Thoracic aorta (tissue), 2 donors: ENCODE measurements around the gene ZNF664. TPM values are rescaled to one million over a fixed set of nuclear protein-coding genes. Genes with fewer than 3 reads are reported as not detected.

Experiments used
- ATAC-seq: fragments of 150-250 bp; one replicate; pipeline ENCODE4 v1.8.0; 2017; ENCODE audit warnings: low read depth; ENCODE audit not compliant: insufficient number of reproducible peaks, low FRiP score
- DNase-seq: peaks from one replicate; pipeline ENCODE4 v3.0.0-alpha.2; 2020; ENCODE audit warnings: low spot score
- H3K27ac ChIP-seq, 2 donors: fragments of 200-600 bp; sonication (generic); 1 replicate in 1 of 2; 2 replicates in 1 of 2; pipeline ENCODE4 v1.5.1; 2016; ENCODE audit warnings: mild to moderate bottlenecking in 2 of 2, moderate library complexity in 2 of 2
- H3K27me3 ChIP-seq: fragments of 200-600 bp; sonication (generic); replicated peaks from 2 replicates; pipeline ENCODE4 v1.6.0; 2016; ENCODE audit warnings: mild to moderate bottlenecking; ENCODE audit not compliant: insufficient read depth
- H3K36me3 ChIP-seq: fragments of 200-600 bp; sonication (generic); one replicate; pipeline ENCODE4 v1.5.1; 2016
- H3K4me1 ChIP-seq, 2 donors: fragments of 200-600 bp; sonication (generic); 1 replicate in 1 of 2; 2 replicates in 1 of 2; pipeline versions ENCODE4 v1.5.1 to v1.6.0; 2016; ENCODE audit warnings: low read depth in 2 of 2, mild to moderate bottlenecking in 1 of 2; ENCODE audit not compliant: control insufficient read depth in 1 of 2
- H3K4me3 ChIP-seq: fragments of 200-600 bp; sonication (generic); 2 replicates; pipeline ENCODE4 v1.5.1; 2016; ENCODE audit warnings: mild to moderate bottlenecking
- H3K9me3 ChIP-seq: fragments of 200-600 bp; sonication (generic); 2 replicates; pipeline ENCODE4 v1.5.1; 2016
- total RNA-seq, 2 donors: library from RNA; depleted of rRNA; stranded (reverse); fragments of >200 nt; gene quantifications; one replicate each; pipeline versions ENCODE4 v1.1.0 to v1.2.3, GENCODE V29; 2016
- TF ChIP-seq, protein P1 (sequence below): fragments of 200-600 bp; sonication (generic); IDR thresholded peaks from one replicate; pipeline ENCODE4 v1.5.1; 2019; ENCODE audit warnings: antibody characterized with exemption

ZNF664 gene
- total RNA-seq, 2 donors from 2014 or later = 46.4 to 48.2 TPM

DNA sequence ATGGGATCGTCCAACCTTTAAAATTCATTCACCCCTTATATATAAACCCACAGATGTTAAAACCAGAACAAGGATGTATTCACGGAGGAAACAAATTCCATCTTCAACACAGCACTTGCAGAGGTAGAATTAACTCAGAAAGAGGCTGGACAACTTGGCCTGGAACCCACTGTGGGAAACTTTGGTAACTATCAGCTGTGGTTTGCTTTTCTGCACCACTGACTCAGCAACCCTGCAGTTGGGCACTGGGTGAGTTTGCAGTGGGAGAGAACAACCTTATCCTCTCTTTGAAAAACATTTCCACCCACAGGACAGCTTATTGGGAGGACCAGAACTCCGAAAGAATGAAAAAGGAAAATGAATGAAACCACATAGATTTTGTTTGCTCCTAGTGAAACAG is 66.3 kb downstream of the ZNF664 start:
- DNase-seq = no peak
- no peak for ATAC-seq
- TF ChIP-seq, protein P1, sequence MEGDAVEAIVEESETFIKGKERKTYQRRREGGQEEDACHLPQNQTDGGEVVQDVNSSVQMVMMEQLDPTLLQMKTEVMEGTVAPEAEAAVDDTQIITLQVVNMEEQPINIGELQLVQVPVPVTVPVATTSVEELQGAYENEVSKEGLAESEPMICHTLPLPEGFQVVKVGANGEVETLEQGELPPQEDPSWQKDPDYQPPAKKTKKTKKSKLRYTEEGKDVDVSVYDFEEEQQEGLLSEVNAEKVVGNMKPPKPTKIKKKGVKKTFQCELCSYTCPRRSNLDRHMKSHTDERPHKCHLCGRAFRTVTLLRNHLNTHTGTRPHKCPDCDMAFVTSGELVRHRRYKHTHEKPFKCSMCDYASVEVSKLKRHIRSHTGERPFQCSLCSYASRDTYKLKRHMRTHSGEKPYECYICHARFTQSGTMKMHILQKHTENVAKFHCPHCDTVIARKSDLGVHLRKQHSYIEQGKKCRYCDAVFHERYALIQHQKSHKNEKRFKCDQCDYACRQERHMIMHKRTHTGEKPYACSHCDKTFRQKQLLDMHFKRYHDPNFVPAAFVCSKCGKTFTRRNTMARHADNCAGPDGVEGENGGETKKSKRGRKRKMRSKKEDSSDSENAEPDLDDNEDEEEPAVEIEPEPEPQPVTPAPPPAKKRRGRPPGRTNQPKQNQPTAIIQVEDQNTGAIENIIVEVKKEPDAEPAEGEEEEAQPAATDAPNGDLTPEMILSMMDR = no peak
- H3K4me1 ChIP-seq = no peaks in the 10 kb centered on the region
- H3K27me3 ChIP-seq = no peaks in the 10 kb centered on the region
- no peak overlapping the region for H3K27ac ChIP-seq
- no peak overlapping the region for H3K4me3 ChIP-seq
- no peaks in the 10 kb centered on the region for H3K9me3 ChIP-seq
- no peaks in the 10 kb centered on the region for H3K36me3 ChIP-seq

GRCh38 chr12:124040291-124040690 is 67.3 kb downstream of the ZNF664 start:
- DNase-seq (no peak), ATAC-seq (no peak)
- no peaks in the 10 kb centered on the region for H3K27me3 ChIP-seq
- H3K27ac ChIP-seq = no peak overlapping the region
- no peaks in the 10 kb centered on the region for H3K4me1 ChIP-seq
- TF ChIP-seq, protein P1 = no peak
- H3K9me3 ChIP-seq = no peaks in the 10 kb centered on the region
- H3K4me3 ChIP-seq = no peak overlapping the region
- no peaks in the 10 kb centered on the region for H3K36me3 ChIP-seq

DNA sequence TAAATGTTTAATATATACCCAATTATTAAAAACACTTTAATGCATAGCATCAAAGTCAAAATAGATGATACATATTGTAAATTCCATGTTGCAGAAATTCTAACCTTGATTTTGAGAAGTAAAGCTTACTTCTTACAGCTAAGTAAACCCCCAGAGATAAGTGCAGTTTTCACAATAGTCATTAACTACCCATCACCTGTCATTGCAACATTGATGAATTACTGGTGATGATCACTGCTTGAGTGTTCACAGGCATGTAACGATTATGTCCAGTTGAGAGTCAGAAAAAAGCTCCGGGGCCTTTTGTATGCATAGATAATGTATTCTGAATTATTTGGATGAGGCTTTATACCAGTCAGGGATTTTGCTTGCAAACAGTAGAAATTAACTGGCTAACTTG is 67.7 kb downstream of the ZNF664 start:
- no peaks in the 10 kb centered on the region for H3K4me1 ChIP-seq
- DNase-seq = no peak
- H3K9me3 ChIP-seq = no peaks in the 10 kb centered on the region
- no peak for ATAC-seq
- H3K27ac ChIP-seq = no peak overlapping the region
- no peaks in the 10 kb centered on the region for H3K27me3 ChIP-seq
- no peaks in the 10 kb centered on the region for H3K36me3 ChIP-seq
- TF ChIP-seq, protein P1 = no peak
- H3K4me3 ChIP-seq = no peak overlapping the region

GRCh38 chr12:124041907-124042306 is 68.9 kb downstream of the ZNF664 start:
- no peaks in the 10 kb centered on the region for H3K36me3 ChIP-seq
- DNase-seq (no peak), ATAC-seq (no peak)
- H3K9me3 ChIP-seq = peaks cover 4% of the 10 kb centered on the region
- no peak overlapping the region for H3K4me3 ChIP-seq
- no peaks in the 10 kb centered on the region for H3K4me1 ChIP-seq
- TF ChIP-seq, protein P1 = no peak
- H3K27ac ChIP-seq = no peak overlapping the region
- H3K27me3 ChIP-seq = no peaks in the 10 kb centered on the region

- H3K36me3 ChIP-seq = no peaks in the 10 kb centered on the region
- H3K27ac ChIP-seq = no peak overlapping the region
- no peaks in the 10 kb centered on the region for H3K27me3 ChIP-seq
- H3K4me3 ChIP-seq = no peak overlapping the region
- TF ChIP-seq, protein P1 = no peak
- DNase-seq (no peak), ATAC-seq (no peak)
- no peaks in the 10 kb centered on the region for H3K4me1 ChIP-seq
- peaks cover 16% of the 10 kb centered on the region for H3K9me3 ChIP-seq
These were observed 71.0 kb downstream of the ZNF664 start for GRCh38 chr12:124044021-124044420.
